ENCODE results near the gene FAM210B.
"Not testable (repeated sequence)": the region's sequence is repeated elsewhere in the genome, so short reads cannot be mapped to it uniquely, and the experiment has no call there.

Gene FAM210B

GRCh38 chr20:56409521-56409920, 50.7 kb downstream of the FAM210B start (continued):
- TF ChIP-seq CREB5 (CRISPR knock-in tag; IDR thresholded peaks at IDR 0.05; ENCODE audit: low read depth) = no peak

GRCh38 chr20:56409956-56410355, 51.2 kb downstream of the FAM210B start:
- TF ChIP-seq PATZ1 (CRISPR knock-in tag; IDR thresholded peaks at IDR 0.05; ENCODE audit: borderline replicate concordance) (no peak), ZFP30 (CRISPR knock-in tag; IDR thresholded peaks at IDR 0.05) (no peak), TCF4 (CRISPR knock-in tag; IDR thresholded peaks at IDR 0.05; ENCODE audit: borderline replicate concordance) (no peak), ESRRG (CRISPR knock-in tag; IDR thresholded peaks at IDR 0.05) (no peak), ARNTL (CRISPR knock-in tag; IDR thresholded peaks at IDR 0.05; ENCODE audit: borderline replicate concordance, low read depth) (no peak), POU6F1 (CRISPR knock-in tag; IDR thresholded peaks at IDR 0.05; ENCODE audit: borderline replicate concordance, low read depth) (no peak), ZC3H10 (CRISPR knock-in tag; IDR thresholded peaks at IDR 0.05) (no peak), SNAI2 (CRISPR knock-in tag; IDR thresholded peaks at IDR 0.05) (no peak), CSDC2 (CRISPR knock-in tag; IDR thresholded peaks at IDR 0.05) (no peak), CSRNP3 (CRISPR knock-in tag; IDR thresholded peaks at IDR 0.05) (no peak), TSHZ2 (CRISPR knock-in tag; IDR thresholded peaks at IDR 0.05) (no peak), PPARA (CRISPR knock-in tag; IDR thresholded peaks at IDR 0.05; ENCODE audit: borderline replicate concordance) (no peak), ZNF565 (CRISPR knock-in tag; conservative IDR thresholded peaks at IDR 0.05; ENCODE audit: low read depth) (no peak), RARB (CRISPR knock-in tag; IDR thresholded peaks at IDR 0.05) (no peak)
- ATAC-seq = no peak

- ATAC-seq = not testable (repeated sequence)
Observed at GRCh38 chr20:56411287-56411686, 52.5 kb downstream of the FAM210B start.

GRCh38 chr20:56411759-56412472, 53.1 kb downstream of the FAM210B start, which contains the start of gene CASS4:
TSS of gene CASS4 (plus strand) at chr20:56412260. CDS start at chr20:56412459, 199 bp downstream.
- ATAC-seq = no peak
- TF ChIP-seq PATZ1 (CRISPR knock-in tag; IDR thresholded peaks at IDR 0.05; ENCODE audit: borderline replicate concordance) = no peak
- TF ChIP-seq ZC3H10 (CRISPR knock-in tag; IDR thresholded peaks at IDR 0.05) = no peak
- TF ChIP-seq OSR1 (CRISPR knock-in tag; IDR thresholded peaks at IDR 0.05) = no peak
- TF ChIP-seq CSDC2 (CRISPR knock-in tag; IDR thresholded peaks at IDR 0.05) = no peak
